Measurements from ENCODE around the gene SMOC2.

SMOC2 gene

GRCh38 chr6:168415993-168416530 is 24.9 kb upstream of the SMOC2 start:
- DNase-seq, result no peak

DNA sequence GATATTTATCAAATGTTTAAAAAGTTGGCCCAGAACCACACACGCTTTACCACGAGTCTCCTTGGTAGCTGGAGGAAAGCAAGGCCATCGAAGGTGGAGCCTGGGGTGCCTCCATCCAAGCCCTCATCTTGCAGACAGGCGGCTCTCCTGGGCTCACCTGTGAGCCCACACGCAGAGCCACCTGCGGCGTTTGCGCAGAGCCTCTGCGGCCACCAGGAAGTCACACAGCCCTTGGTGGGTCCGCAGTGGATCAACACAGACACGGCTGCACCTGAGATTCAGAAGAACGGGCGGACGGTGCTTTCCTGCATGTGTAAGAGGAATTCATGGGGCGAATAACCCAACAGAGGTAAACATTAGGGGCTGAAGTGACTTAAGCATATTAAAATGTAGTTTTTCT is 24.5 kb upstream of the SMOC2 start:
- no peak for DNase-seq

- DNase-seq, result peak; percentile 75
These were observed 23.8 kb upstream of the SMOC2 start for GRCh38 chr6:168417191-168417590.

GRCh38 chr6:168417679-168418557 is 23.1 kb upstream of the SMOC2 start:
- no peak for DNase-seq

DNA sequence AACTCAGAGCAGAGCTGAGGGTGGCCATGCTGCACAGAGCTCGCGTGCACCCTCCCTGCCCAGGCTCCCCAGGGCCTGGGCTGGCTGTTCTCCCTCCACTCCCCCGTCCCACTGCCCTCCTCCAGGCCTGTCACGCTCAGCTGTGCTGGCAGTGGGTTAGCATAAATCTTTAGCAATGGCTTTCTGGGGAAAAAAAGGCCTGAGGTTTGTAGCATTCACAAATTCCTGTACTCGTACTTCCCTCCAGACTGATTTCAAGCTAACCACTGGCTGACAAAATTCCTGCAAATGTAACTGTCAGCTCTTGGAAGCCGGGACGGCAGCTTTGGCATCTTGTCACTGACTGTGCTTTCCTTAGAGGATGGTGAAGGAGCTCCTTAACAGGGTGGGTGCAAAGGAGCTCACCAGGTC is 22.3 kb upstream of the SMOC2 start:
- no peak for DNase-seq

GRCh38 chr6:168419569-168419968 is 21.4 kb upstream of the SMOC2 start:
- DNase-seq, result no peak

DNA sequence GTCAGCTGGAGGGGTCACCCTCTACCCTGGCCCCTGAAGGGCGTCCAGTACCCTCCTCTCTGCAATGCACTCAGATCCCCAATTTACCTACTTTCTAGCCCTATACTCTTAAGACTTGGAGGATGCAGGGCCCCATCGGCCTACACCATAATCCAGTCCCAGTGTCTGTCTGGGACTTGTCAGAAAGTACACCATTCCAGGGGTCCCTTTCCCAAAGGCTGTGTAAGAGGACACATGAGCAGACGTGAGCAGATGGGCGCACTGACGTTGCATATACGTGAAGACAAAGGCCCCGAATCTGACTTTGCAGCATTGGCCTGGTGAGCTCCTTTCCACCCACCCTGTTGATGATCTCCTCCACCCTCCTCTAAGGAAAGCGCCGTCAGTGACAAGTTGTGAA is 20.9 kb upstream of the SMOC2 start:
- DNase-seq, result no peak

DNA sequence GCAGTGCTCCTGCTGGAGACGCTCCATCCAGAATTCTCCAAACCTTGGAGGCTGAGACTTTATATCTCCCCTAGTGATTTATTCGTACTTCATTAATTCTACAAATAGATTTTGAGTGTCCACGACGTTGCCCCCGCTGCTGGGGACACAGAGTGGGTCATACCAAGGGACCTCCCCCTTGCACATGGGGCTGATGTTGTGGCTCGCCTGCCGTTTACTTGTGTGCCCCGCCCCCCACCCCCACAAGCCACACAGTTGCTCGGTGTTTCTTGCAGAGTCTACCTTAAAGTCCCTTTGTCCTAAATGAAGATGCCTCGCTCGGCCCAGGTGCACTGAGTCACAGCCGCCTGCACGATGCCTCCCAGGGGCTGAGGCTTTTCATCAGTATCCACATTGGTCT is 20.3 kb upstream of the SMOC2 start:
- no peak for DNase-seq

GRCh38 chr6:168427184-168427583 is 13.8 kb upstream of the SMOC2 start:
- no peak for DNase-seq

- peak; percentile 42 for DNase-seq
These were observed 12.7 kb upstream of the SMOC2 start for GRCh38 chr6:168428052-168428826.

- DNase-seq, result no peak
These were observed 12.1 kb upstream of the SMOC2 start for GRCh38 chr6:168428863-168429262.

GRCh38 chr6:168432196-168432595 is 8.8 kb upstream of the SMOC2 start:
- DNase-seq, result no peak

DNA sequence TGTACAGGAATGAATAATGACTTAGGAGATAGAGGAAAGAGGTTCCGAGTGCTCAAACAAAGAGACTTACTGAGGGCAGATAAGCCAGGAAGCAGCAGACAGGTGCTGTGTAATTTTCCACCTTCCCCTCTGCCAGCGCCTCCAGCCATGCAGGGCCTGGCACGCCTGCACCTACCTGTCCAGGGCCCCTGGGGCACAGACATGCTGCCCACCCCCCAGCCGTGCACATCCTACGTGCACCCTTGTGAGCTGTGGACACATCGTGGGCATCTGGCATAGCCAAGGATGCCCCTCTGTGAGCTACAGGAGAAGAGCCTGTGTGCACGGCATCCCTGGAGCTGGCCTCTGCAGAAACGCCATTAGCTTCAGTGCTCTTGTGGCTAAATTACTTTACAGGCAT is 7.1 kb upstream of the SMOC2 start:
- no peak for DNase-seq

DNA sequence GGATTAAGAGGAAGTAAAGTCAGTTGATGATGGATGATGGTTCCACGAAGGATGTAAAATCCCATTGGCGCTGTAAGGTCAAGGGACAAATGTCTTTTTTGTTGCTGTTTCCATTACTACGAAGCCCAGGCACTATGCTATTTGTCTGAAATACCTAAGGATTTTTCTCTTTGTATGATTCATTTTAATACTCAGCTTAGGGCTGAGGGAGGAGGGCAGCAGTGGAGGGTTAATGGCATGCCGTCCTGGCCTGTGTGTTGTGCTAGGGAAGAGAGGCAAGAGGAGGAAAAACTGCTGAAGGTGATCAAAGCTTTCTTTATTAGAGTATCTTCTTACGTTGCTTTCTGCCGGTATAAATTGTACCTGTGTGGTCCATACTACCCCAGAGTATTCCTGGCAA is 6.5 kb upstream of the SMOC2 start:
- DNase-seq, result no peak

GRCh38 chr6:168437751-168438150 is 3.2 kb upstream of the SMOC2 start:
- DNase-seq, result no peak

DNA sequence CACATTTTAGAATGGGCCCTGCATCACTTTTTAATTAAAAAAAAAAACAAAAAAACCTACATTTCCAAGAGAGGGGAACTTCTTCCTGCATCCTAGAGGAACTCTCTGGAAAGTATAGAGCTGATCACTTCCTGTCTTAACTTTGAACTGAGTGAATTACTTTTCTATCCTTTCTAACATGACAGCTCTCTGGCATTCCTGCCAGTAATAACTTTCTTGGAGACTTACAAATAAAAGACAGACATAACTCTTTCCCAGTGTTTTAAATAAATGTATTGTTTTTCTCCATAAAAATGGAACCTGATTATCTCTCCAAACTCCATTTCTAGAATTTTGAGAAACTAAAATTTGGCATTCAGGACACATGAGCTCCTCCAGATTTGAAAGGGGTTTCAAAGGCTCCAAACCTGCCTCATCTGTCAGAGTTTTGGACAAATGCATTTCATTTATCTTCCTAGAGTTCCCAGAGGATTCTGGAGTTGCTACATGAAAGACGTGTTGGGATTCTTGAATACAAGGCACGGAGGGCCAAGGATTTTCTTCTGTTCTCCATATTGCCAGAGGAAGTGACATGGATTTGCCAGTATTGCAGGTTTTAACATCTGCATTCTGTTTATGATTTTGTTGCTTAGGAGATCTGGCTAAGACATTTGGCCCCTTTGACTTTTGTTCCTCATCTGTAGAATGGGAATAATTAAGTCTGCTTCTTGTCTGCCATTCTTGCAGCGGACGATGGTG is 2.0 kb upstream of the SMOC2 start:
- no peak for DNase-seq

DNA sequence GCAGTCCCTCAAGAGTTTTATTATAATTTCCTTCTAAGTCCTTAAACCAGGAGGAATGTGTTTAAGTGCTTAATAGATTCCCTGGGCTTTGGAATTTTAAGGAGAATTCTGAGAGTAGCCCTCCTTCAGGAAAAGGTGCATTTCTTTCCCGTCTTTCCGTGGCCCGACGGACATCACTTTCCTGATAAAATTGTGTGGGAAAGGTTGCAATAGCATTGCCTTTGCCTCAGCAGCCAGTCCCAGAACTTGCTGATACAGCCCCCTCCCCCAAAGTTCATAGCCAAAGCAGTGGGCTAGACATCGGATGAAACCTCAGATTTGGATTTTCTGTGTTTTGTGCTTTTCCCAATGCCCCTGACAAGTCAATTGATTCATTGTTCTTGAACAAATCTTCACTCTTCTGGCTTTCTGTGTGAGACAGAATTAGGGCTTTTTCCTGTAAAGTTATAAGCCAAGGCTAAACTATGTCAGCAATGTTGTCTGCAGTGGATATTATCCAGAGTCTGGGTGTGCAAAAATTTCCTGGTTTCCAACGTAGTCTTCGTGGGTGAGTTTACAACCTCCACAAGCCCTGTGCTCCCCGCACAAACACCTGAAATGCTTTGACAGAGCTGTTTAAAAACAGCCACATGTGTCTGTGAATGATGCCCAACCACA is 1.1 kb upstream of the SMOC2 start:
- DNase-seq, result no peak

GRCh38 chr6:168441434-168442391 is 729 bp downstream of the SMOC2 start:
- no peak for DNase-seq

- DNase-seq, result no peak
These were observed 1.7 kb downstream of the SMOC2 start for GRCh38 chr6:168442646-168443045.

DNA sequence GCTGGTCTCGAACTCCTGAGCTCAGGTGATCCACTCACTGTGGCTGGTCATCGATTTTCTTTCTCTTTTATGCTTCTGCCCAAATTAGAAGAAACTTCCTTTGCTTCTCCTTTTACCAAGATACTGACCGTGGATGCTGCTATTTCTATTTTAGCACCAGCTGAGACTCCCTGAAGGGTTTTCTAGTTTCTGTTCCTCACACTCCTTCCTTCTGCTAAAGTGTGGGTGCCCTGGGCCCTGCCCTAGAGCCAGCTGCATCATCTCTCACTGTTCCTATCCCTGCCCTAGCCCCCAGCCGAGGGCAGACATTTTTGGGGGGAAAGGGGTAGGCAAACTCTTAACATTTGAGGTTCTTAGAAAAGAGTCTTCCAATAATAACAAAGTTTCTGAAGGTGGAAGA is 6.3 kb downstream of the SMOC2 start:
- no peak for DNase-seq

DNA sequence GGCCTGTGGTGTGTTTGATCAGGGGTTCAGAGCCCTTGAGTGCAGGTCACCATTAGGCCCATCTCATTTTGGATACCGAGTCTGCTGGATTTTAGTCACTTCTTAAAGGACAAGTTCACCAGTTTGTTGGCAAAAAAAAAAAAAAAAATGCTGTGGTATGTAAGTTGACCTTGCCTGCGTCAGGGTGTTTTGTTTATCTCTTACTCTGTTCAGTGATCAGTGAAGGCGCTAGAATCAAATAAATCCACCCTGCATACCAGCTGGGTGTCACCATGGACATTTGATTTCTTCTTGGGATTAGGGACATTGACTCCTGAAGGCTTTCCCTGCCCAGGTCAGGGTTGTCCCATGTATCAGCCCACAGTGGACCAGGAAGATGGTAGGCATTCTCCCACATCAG is 6.7 kb downstream of the SMOC2 start:
- DNase-seq, result no peak

Data from NCI-H345 (cell line).